Measurements from ENCODE around the gene KCNK10.
A peak's percentile ranks its signal among the peaks of the same experiment; 100 is the strongest.

The KCNK10 gene, protein sequence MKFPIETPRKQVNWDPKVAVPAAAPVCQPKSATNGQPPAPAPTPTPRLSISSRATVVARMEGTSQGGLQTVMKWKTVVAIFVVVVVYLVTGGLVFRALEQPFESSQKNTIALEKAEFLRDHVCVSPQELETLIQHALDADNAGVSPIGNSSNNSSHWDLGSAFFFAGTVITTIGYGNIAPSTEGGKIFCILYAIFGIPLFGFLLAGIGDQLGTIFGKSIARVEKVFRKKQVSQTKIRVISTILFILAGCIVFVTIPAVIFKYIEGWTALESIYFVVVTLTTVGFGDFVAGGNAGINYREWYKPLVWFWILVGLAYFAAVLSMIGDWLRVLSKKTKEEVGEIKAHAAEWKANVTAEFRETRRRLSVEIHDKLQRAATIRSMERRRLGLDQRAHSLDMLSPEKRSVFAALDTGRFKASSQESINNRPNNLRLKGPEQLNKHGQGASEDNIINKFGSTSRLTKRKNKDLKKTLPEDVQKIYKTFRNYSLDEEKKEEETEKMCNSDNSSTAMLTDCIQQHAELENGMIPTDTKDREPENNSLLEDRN
- total RNA-seq: 0 to 3.9 (median 0) reads per million in 17 experiments

DNA sequence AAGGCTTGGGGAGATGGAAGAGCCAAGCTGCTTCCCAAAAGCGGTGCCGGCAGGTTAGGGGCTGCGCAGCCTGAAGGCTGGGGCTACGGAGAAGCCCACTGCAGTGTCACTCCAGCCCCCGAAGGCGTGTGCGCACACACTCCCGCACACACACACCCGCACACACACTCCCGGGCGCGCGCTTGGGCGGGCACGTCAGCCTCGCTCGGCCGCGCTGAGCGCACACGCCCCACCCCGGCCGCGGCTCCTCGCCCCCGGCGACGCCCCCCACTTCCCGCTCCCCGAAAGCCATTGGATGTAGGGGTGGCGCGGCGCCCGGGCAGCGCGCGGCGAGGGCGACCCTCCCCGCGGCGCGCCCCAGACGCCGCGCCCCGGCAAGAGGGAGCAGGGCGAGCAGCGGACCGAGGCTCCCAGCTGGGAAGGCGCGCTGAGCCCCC lies at the start of gene KCNK10:
Gene KCNK10 (minus strand): TSS at position 184 of the 437 bp plus-strand sequence. CDS start 471 bp downstream, outside the sequence.
- DNase-seq: no peak

DNA sequence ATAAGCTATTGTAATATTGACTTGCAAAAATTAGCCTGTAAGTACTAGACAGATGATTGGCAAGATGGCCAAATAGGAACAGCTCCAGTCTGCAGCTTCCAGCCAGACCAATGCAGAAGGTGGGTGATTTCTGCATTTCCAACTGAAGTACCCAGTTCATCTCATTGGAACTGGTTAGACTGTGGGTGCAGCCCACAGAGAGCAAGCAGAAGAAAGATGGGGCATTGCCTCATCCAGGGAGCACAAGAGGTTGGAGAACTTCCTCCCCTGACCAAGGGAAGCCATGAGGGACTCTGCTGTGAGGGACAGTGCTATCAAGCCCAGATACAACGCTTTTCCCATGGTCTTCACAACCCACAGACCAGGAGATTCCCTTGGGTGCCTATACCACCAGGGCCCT lies 46.4 kb upstream of the KCNK10 start:
- peak; percentile 16 to 58 (median 54) for DNase-seq

DNA sequence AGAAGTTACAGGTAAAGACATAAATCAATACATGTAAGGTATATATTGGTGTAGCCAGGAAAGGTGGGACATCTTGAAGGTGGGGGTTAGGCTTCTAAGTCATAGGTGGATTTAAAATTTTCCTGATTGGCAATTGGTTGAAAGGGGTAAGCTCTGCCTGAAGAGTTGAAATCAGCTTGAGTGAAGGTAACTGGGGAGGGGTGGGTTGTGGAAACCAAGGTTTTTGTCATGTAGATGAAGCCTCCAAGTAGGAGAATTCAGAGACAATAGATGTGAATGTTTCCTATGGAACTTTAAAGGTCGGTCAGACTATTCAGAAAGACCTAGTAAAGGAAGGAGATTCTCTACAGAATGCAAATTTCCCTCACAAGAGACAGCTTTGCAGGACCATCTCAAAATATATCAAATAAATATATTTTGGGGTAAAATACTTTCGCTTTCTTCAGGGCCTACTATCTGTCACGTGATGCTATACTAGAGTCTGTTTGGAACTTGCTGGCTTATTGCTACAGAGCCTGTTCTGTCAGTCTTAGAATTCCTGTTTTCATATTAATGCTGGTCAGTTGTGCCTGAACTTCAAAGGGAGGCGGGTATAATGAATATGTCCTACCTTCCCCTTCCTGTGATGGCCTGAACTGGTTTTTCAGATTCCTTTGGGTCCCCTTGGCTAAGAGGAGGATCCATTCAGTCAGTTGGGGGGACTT lies 41.8 kb upstream of the KCNK10 start:
- no peak for DNase-seq

DNA sequence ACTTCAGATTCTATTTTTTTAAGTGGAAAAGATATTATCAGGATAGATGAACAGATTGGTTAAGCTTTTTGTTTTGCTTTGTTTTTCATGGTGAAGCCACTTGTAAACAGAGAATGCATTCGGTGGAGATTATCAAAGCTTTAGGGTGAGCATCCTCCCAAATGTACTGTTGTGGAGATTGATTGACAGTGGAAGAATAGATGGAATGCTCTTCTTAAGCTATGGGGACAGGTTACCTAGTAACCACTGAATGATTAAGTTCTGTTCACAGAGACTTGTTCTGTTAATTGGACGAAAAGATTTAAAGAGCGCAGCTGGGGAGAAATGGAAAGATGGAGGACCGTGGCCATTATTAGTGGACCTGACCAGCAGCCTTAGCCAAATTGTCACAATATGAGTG lies 40.6 kb upstream of the KCNK10 start:
- DNase-seq: no peak

DNA sequence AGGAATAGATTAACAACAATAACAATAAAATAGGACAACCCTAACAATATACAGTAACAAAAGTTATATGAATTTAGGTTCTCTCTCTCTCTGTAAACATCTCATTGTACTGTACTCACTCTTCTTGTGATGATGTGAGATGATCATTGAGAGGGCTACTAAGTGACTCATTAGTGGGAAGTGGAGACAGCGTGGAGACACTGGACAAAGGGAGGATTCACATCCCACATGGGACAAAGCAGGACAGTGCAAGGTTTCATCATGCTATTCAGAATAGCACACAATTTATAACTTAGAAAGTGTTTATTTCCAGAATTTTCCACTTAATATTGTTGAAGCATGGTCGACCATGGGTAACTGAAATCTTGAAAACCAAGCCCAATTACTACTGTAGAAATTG lies 36.4 kb upstream of the KCNK10 start:
- no peak for DNase-seq

DNA sequence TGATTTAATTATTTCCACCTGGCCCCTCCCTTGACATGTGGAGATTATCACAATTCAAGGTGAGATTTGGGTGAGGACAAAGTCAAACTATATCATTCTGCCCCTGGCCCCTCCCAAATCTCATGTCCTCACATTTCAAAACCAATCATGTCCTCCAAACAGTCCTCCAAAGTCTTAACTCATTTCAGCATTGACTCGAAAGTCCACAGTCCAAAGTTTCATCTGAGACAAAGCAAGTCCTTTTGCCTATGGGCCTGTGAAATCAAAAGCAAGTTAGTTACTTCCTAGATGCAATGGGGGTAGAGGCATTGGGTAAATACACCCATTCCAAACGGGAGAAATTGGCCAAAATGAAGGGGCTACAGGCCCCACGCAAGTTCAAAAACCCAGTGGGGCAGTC lies 31.3 kb upstream of the KCNK10 start:
- no peak for DNase-seq

DNA sequence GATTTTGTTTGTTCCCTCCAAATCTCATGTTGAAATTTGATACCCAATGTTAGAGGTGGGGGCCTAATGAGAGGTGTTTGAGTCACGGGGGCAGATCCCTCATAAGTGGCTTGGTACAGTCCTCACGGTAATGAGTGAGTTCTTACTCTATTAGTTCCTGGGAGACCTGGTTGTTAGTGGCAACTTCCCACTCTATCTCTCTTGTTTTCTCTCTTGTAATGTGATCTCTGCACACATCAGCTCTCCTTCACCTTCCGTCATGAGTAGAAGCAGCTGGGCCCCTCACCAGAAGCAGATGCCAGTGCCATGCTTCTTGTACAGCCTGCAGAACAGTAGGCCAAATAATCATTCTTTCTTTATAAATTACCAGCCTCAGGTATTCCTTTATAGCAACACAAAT lies 29.6 kb upstream of the KCNK10 start:
- no peak for DNase-seq

DNA sequence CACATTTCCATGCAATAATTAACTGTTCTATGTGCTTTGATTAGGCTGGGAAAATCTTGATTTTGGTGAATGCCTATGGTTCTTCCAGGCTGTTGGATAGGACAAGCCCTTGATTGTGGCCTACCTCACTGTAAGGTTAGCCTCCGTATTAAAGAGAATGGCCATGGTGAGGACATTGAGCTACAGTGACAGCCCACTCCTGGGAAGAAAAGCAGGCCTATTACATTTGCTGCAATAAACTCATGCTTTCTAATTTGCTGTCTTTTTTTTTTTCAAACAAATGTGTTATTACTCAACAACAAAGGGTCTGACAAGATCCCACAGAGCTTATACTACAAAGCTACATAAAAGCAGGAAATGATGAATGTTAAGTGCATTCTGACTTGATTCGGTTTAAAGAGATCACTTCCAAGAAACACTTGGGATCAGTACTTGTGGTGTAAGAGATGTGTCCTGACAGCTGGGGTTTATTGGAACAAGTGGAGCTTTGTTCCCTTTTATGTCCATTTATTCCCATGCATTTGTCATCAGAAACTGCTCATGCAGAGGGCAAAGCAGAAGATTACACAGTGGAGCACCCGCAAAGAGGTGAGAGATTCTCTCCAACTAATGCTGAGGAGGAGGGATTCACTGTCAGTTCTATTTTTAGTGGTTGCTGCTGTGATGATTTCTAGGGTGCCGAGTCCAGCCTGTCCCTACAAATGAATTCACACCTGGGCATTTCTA lies 29.1 kb upstream of the KCNK10 start:
- DNase-seq: no peak

DNA sequence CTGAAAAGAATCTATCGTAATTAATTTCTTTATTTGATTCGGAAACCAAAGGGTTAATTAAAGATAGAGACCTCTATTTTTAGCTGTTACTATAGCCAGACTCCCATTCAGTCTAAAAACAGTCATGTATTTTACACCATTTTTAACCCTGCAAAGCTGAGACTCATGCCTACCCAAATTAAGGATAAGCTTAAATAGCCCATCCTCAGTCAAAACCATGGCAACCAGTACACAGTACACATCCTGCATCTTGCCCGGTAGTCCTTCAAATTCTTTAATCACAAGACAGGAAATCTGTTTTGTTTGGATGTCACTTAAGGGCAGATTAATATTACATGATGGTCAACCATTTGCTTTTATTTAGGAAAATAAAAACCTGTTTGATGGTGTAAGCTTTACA lies 25.5 kb upstream of the KCNK10 start:
- DNase-seq: no peak

DNA sequence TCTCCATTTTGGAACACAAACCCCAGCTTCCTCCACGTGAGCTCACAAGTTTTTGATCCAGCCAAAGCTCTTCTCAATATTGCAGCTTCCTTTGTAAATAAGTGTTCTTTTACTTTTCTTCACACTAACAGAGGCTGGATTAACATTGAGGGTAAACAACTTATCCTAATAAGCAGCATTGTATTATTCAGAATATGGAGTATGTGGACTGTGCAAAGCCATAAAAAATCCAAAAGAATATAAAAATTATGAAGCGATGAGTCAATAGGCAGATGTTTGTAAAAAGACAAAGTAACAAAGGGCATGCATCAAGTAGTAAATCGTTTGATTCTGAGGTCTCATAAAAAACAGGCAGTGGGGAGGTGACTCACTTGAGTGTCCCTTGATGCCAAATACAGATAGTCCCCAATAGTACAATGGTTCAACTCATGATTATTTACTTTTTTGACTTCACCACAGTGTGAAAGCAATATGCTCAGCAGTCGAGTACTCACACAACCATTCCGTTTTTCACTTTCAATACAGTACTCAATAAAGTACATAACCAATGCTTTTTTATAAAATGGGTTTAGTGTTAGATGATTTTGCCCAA lies 23.1 kb upstream of the KCNK10 start:
- DNase-seq: no peak

DNA sequence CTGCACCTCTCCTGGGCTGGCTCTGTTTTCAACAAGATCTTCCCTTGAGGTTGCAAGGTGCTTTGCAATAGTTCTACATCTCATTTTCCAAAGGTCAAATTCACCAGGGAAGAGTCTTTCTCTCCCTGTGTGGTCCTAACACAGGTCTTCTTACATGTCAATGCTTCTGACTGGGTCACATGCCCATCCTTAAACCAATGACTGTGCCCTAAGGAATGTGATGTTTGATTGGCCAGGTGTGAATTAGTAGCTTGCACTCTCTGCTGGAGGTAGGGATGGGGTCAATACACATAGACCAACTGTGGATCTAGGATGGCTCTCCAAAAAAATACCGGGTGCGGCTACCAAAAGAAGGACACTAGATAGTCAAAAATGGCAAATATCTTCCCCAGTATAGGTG lies 19.9 kb upstream of the KCNK10 start:
- no peak for DNase-seq

DNA sequence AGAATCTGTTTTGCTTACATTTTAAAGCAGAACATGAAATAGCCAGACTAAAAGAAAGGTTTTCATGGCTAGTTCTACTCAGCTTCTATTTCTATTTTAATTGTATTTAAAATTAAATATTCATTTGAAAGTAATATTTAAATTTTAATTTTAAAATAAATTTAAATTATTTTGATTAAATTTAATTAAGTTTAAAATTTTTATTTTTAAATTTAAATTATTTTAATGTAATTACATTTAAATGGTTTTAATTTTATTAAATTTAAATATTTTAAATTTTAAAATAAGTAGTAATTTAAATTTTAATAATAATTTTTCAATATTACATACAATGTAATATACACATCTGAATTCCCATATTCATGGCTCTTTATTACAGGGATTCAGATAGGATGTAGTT lies 17.3 kb upstream of the KCNK10 start:
- DNase-seq: no peak

DNA sequence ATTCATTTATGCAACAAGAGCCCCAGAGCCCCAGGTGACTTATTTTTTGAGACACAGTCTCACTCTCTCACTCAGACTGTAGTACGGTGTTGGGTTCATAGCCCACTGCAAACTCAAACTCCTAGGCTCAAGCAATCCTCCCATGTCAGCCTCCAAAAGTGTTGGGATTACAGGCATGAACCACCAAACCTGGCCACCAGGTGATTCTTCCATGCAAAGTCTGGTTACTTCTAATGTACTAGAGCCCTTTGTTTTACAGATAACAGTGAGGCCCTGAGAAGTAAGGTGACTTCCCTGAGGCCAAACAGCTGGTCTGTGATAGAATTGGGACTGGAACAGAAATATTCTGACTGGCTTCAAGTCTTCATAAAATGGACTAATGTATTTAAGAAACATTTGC lies 10.0 kb upstream of the KCNK10 start:
- no peak for DNase-seq

DNA sequence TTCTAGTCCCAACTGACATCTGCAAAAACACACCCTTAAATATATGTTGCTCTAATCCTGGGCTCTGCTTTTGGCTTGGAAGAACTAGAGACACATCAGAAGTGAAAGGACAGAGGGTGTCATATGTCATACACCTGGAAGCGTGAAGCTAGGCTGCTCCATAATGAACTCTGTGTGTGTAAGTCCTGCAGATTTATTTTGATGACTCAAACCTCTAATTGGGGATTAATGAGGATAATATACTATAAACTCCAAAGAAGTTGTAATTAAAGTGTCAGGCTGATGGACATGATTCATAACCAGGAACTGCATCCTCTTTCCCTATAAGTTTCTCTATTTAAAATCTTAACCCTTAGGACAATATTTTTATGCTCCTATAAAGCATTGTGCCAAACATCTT lies 4.4 kb upstream of the KCNK10 start:
- no peak for DNase-seq

DNA sequence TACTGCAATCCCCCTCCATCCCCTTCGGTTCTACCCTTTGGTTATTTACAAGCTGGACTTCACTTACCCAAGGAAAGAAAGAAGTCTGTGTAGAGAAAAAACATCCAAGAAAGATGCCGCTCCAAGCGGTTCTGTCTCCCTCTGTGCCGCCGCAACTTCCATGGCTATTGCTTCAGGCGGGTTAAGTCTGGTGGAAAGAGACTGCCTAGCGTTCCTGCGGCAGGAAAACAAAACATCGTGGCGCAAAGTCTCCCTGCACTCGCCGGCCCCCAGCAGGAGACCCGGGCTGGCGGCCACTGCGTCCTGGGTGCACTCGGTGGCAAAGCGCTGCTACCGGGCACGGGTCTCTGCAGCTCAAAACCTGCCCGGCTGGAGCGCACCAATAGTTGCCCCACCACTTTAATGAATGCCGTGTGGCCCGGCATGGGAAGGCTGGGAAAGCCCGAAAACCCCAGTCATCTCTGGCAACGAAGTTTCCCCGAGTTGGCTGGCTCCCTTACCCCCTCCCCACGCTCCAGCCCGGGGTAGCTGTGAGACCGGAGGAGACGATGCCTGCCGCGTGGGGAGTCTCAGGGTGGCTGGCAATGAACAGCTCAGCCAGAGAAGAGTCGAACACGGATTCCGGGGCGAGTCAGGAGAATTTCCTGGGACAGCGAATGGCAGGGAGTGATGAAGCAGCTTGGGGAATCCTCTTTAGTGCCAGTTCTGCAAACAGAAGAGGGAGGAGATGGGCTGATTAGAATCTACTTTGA lies 3.5 kb upstream of the KCNK10 start:
- no peak for DNase-seq

DNA sequence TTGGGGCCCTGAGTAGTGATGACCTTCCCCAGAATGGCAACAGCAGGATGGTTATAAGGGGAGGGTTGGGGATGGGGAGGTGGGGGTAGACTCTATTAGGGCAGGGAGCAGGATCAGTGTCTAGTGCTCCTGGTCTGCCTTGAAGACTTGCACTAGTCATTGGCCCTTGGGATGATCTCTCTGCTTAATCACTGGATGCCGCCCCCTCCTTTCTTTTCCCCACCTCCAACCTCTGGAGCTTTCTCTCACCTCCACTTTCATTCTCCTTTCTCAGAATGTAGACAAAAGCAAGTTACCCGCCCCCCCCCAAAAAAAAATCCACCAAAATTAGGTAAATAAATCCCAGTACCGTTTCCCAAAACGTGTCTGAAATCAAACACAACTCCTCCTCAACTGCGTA lies 2.8 kb upstream of the KCNK10 start:
- no peak for DNase-seq

DNA sequence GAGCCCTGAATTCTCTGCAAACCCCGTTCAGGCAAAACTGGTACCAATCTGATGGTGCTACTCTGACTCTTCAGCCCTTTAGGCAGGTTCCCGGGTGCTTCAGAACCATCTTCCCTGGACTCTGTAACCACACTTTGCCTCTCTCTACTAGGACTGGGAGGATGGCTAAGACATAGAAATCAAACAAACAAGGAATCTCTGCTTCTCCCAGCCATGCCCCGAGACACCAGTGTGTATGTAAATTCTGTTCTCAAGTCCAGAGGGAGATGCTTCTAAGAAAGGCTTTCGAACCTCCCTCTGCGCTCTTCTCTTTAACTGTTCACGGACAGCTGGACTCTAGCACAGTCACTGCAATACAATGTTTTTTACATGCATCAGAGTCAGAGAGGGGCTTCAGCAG lies 1.9 kb upstream of the KCNK10 start:
- no peak for DNase-seq

DNA sequence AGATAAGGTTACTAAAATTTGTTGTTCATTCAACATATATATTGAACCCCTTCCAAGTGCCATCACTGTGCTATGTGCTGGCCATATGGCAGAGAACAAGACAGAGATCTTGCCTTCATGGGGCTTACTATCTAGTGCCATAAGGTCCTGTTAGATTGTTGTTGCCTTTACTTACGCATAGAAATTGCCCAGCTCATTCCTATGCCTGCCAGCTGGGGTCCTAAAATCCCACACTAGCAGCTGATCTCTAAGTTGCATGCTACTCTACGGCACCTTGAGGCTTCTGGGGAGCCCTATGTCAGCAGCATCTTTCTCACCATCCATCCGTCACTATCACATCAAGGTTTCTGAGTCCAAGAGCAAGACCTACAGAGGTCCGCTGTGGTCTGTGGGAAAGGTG lies 1.4 kb upstream of the KCNK10 start:
- no peak for DNase-seq

DNA sequence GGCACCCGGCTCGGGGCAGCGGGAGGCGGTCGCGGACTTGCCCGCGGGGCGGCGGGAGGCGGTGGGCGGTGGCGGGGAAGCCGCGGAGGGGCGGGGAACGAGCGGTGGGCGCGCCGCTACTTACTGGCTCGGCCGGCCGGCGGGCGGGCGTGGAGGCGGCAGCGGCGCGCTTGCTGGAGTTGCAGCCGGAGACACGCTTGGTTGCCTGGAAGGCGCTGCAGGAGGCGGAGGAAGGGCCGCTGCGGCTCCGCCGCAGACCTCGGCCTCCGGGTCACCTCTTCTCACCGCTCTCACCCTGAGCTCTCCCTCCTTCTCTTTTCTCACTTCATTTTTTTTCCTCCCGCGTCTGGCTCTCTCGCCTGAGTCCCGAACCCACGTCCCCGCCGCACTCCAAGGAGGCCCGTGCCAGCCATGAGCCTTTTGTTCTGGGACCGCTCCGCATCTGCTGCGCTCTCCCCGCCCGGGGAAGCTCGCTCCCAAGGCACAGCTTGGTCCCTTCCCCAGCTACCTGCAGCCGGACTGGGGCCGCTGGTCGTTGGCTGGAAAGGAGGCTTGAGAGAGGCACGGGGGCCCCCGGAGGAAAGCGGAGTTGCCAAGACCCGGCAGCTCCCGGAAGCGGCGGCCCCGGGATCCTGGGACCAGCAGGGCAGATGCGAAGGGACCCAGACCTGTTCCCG lies 592 bp upstream of the KCNK10 start:
- peak in 3 of 4 experiments; percentile 19 to 42 (median 27) for DNase-seq

DNA sequence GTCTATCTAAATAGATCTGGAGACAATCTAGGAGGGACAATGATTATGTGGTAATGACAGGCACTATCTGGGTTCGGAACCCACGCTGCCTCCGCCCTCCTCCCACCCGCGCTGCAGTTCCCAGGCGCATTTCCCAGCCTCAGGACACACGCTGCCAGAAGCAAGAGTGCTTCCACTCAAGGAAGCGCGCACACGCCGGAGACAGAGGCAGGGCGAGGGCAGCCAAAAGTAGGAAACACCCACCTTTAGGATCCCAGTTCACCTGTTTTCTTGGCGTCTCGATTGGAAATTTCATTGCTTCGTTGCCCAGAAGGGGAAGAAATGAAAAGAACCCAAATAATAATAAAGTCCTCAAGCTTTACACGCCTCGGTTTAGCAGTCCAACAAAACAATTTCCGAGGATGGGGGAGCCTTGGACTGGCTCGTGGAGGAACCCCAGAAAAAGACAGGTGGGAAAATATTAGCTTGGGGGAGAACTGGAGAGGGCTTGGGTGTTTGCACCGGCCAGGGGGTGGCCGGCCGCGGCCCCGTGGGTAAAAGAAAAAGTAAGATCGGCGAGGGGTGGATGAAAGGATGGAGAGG lies 474 bp downstream of the KCNK10 start:
- no peak for DNase-seq
